KMS-11 (cell line): Measurements from ENCODE around the gene PLXNA2.

Experiments used
- H2AFZ ChIP-seq: fragments of 200-600 bp; sonication (generic); 2 replicates; pipeline ENCODE4 v1.6.1; 2016; ENCODE audit warnings: antibody characterized with exemption, mixed run types, low read depth
- H3K27ac ChIP-seq: fragments of 200-600 bp; sonication (generic); 2 replicates; pipeline ENCODE4 v1.6.1; 2016; ENCODE audit warnings: mild to moderate bottlenecking, mixed run types
- H3K27me3 ChIP-seq: fragments of 200-600 bp; sonication (generic); 2 replicates; pipeline ENCODE4 v1.6.1; 2017; ENCODE audit warnings: mild to moderate bottlenecking, low read depth, mixed run types, moderate library complexity; ENCODE audit not compliant: insufficient read depth
- H3K36me3 ChIP-seq: fragments of 200-600 bp; sonication (generic); 2 replicates; pipeline ENCODE4 v1.6.1; 2017; ENCODE audit warnings: mild to moderate bottlenecking, mixed run types; ENCODE audit not compliant: insufficient read depth
- H3K4me1 ChIP-seq: fragments of 200-600 bp; sonication (generic); 2 replicates; pipeline ENCODE4 v1.6.1; 2016; ENCODE audit warnings: mild to moderate bottlenecking, low read depth, mixed run types; ENCODE audit not compliant: poor library complexity, severe bottlenecking
- H3K4me2 ChIP-seq: fragments of 200-600 bp; sonication (generic); 2 replicates; pipeline ENCODE4 v1.7.0; 2016; ENCODE audit warnings: mild to moderate bottlenecking, mixed run types
- H3K4me3 ChIP-seq: fragments of 200-600 bp; sonication (generic); IDR thresholded peaks from 2 replicates; pipeline ENCODE4 v1.6.1; 2017; ENCODE audit warnings: low read depth, low read length, mixed read lengths; ENCODE audit not compliant: insufficient read depth
- H3K79me2 ChIP-seq: fragments of 200-600 bp; sonication (generic); 2 replicates; pipeline ENCODE4 v1.6.1; 2016; ENCODE audit warnings: low read depth, mixed run types; ENCODE audit not compliant: insufficient read depth
- H3K9ac ChIP-seq: fragments of 200-600 bp; sonication (generic); 2 replicates; pipeline ENCODE4 v1.6.1; 2016; ENCODE audit warnings: mild to moderate bottlenecking, mixed run types
- H4K20me1 ChIP-seq: fragments of 200-600 bp; sonication (generic); 2 replicates; pipeline ENCODE4 v1.6.1; 2016; ENCODE audit warnings: mild to moderate bottlenecking, mixed run types; ENCODE audit not compliant: insufficient read depth
- CTCF ChIP-seq: fragments of 200-600 bp; sonication (generic); conservative IDR thresholded peaks from 2 replicates; pipeline ENCODE4 v1.6.1; 2017; ENCODE audit warnings: low read depth, mild to moderate bottlenecking, antibody characterized with exemption, low read length, moderate library complexity, mixed read lengths

Gene PLXNA2

GRCh38 chr1:208149776-208150514, 94.2 kb downstream of the PLXNA2 start:
- Histone ChIP-seq H3K36me3 (no peaks in the 10 kb centered on the region), H3K4me3 (no peak overlapping the region), H3K4me1 (no peaks in the 10 kb centered on the region), H3K79me2 (no peaks in the 10 kb centered on the region), H2AFZ (no peak overlapping the region), H3K27ac (no peak overlapping the region), H3K27me3 (no peaks in the 10 kb centered on the region), H3K4me2 (no peak overlapping the region), H3K9ac (no peak overlapping the region), H4K20me1 (no peaks in the 10 kb centered on the region)
- no peak for TF ChIP-seq CTCF

GRCh38 chr1:208149213-208149612, 95.0 kb downstream of the PLXNA2 start:
- Histone ChIP-seq H3K27ac (no peak overlapping the region), H4K20me1 (no peaks in the 10 kb centered on the region), H3K4me2 (no peak overlapping the region), H3K36me3 (no peaks in the 10 kb centered on the region), H3K4me1 (no peaks in the 10 kb centered on the region), H3K4me3 (no peak overlapping the region), H3K27me3 (no peaks in the 10 kb centered on the region), H3K79me2 (no peaks in the 10 kb centered on the region), H2AFZ (no peak overlapping the region), H3K9ac (no peak overlapping the region)
- no peak for TF ChIP-seq CTCF

GRCh38 chr1:208148380-208148779, 95.8 kb downstream of the PLXNA2 start:
- Histone ChIP-seq H3K79me2 (no peaks in the 10 kb centered on the region), H3K27me3 (no peaks in the 10 kb centered on the region), H3K4me3 (no peak overlapping the region), H3K36me3 (no peaks in the 10 kb centered on the region), H3K9ac (no peak overlapping the region), H3K4me2 (no peak overlapping the region), H2AFZ (no peak overlapping the region), H3K4me1 (no peaks in the 10 kb centered on the region), H4K20me1 (no peaks in the 10 kb centered on the region), H3K27ac (no peak overlapping the region)
- TF ChIP-seq CTCF: no peak

GRCh38 chr1:208146650-208147049, 97.5 kb downstream of the PLXNA2 start:
- no peak for TF ChIP-seq CTCF
- Histone ChIP-seq H3K4me1 (no peaks in the 10 kb centered on the region), H4K20me1 (no peaks in the 10 kb centered on the region), H3K4me3 (no peak overlapping the region), H2AFZ (no peak overlapping the region), H3K4me2 (no peak overlapping the region), H3K79me2 (no peaks in the 10 kb centered on the region), H3K27ac (no peak overlapping the region), H3K9ac (no peak overlapping the region), H3K27me3 (no peaks in the 10 kb centered on the region), H3K36me3 (no peaks in the 10 kb centered on the region)
